Omental fat pad (tissue), 4 donors: Measurements from ENCODE around the gene ZNF213. TPM values are rescaled to one million over a fixed set of nuclear protein-coding genes. Genes with fewer than 3 reads are reported as not detected.

Source experiments
- ATAC-seq: fragments of 150-250 bp; one replicate; pipeline ENCODE4 v1.9.1; 2016; ENCODE audit warnings: mild to moderate bottlenecking, moderate library complexity; ENCODE audit not compliant: low FRiP score
- DNase-seq: peaks from one replicate; pipeline ENCODE4 v3.0.0-alpha.2; 2019; ENCODE audit warnings: low spot score
- total RNA-seq, 4 donors: library from RNA; depleted of rRNA; stranded (reverse); fragments of >200 nt; gene quantifications; one replicate each; pipeline ENCODE4 v1.1.0, GENCODE V29; 2016
- TF ChIP-seq, protein P1 (sequence below), 3 donors: fragments of 450-650 bp; IDR thresholded peaks; one replicate each; pipeline ENCODE4 v1.5.1; 2016 to 2017; ENCODE audit warnings: antibody characterized with exemption in 3 of 3, mild to moderate bottlenecking in 3 of 3, moderate library complexity in 2 of 3

Gene ZNF213
- total RNA-seq, 4 donors from 2014 or later = 1.8 to 4.1 (median 3.6) TPM

GRCh38 chr16:3115561-3115960, 19.3 kb upstream of the ZNF213 start:
- DNase-seq (no peak), ATAC-seq (no peak)
- TF ChIP-seq, protein P1, sequence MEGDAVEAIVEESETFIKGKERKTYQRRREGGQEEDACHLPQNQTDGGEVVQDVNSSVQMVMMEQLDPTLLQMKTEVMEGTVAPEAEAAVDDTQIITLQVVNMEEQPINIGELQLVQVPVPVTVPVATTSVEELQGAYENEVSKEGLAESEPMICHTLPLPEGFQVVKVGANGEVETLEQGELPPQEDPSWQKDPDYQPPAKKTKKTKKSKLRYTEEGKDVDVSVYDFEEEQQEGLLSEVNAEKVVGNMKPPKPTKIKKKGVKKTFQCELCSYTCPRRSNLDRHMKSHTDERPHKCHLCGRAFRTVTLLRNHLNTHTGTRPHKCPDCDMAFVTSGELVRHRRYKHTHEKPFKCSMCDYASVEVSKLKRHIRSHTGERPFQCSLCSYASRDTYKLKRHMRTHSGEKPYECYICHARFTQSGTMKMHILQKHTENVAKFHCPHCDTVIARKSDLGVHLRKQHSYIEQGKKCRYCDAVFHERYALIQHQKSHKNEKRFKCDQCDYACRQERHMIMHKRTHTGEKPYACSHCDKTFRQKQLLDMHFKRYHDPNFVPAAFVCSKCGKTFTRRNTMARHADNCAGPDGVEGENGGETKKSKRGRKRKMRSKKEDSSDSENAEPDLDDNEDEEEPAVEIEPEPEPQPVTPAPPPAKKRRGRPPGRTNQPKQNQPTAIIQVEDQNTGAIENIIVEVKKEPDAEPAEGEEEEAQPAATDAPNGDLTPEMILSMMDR (IDR thresholded peaks at IDR 0.05) = no peak

DNA sequence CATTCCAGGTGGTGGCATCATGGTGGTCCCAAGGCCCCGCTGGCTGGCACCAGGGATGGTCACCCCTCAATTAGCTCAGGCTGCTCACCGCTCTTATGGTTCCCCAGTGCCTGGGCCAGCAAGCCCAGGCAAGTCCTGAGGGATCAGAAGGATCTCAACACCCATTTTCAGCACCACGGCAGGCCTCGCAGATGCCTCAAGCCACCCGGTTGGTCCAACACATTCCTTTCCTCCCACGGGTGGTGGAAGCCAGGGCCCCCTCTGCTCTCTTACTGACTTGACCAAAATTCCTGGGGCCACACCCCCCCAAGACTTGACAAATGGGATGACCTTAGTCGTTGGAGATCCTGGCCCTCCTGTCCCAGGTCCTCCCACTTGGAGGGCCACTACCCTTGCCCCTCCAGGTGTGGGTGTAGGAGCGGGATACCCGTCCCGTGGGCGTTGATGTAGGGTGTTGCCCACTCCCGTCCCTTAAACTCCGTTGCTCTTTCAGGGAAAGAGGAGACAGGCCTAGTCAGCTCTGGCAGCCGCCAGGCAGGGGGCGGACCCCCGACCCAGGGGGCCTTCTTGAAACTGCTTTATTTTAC, 16.5 kb upstream of the ZNF213 start:
- DNase-seq = no peak
- no peak for ATAC-seq
- TF ChIP-seq, protein P1 (IDR thresholded peaks at IDR 0.05) = no peak

GRCh38 chr16:3118846-3119245, 16.0 kb upstream of the ZNF213 start:
- TF ChIP-seq, protein P1 (IDR thresholded peaks at IDR 0.05) = no peak
- ATAC-seq (no peak), DNase-seq (no peak)

DNA sequence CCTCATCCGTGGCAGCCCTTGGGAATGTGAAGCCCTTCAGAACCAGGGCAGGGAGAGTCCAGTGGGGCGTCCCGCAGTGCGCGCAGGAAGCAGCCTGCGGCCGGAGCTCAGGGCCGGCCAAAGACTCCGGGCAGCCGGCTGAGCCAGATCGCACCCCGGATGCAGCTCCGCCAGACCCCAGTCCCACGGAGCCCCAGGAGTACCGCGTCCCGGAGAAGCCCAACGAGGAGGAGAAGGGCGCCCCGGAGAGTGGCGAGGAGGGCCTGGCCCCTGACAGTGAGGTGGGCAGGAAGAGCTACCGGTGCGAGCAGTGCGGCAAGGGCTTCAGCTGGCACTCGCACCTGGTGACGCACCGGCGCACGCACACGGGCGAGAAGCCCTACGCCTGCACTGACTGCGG, 15.5 kb upstream of the ZNF213 start:
- DNase-seq (no peak), ATAC-seq (no peak)
- TF ChIP-seq, protein P1 (IDR thresholded peaks at IDR 0.05) = no peak

- DNase-seq = no peak
- TF ChIP-seq, protein P1 (IDR thresholded peaks at IDR 0.05) = no peak
- ATAC-seq = no peak
Observed at GRCh38 chr16:3119701-3120408, 15.0 kb upstream of the ZNF213 start.

GRCh38 chr16:3120435-3120834, 14.4 kb upstream of the ZNF213 start:
- no peak for DNase-seq
- TF ChIP-seq, protein P1 (IDR thresholded peaks at IDR 0.05) = no peak
- no peak for ATAC-seq
